ENCODE results near the gene HNRNPA3.

DNA sequence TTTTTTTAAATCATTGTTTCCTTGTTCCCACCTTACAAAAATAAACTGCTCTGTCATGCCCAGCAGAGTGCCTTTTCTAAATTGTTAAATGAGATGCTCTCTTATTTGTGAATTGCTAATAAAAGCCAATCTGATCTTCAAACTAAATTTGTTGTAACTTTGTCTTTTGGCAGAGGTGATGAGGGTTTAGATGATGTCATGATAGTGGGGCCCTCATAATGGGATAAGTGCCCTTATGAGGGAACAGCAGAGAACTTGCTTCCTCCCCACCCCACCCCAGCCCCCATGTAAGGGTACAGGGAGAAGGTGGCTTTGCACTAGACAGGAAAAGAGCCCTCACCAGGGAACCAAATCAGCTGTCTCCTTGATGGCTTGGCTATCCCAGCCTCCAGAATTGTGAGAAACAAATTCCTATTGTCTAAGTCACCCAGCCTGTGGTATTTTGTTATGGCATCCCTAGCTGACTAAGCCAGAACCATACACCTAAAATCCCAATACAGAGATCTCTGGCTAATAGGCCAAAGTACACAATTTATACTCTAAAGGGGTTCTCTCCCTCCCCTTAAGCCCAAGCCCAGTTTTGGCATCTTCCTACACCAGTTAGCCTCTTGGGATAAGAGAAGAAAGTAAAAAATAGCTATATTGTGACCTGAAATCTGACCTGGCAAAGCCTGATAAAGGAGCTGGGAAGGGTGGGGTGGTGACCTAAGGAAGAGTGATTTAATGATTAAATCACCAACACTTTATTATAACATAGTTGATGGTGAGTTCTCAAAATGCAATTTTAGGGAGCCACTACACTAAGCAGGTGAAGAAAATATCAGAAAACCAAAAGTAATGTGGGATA, 40.3 kb upstream of the HNRNPA3 start:
- TF ChIP-seq, protein P1, sequence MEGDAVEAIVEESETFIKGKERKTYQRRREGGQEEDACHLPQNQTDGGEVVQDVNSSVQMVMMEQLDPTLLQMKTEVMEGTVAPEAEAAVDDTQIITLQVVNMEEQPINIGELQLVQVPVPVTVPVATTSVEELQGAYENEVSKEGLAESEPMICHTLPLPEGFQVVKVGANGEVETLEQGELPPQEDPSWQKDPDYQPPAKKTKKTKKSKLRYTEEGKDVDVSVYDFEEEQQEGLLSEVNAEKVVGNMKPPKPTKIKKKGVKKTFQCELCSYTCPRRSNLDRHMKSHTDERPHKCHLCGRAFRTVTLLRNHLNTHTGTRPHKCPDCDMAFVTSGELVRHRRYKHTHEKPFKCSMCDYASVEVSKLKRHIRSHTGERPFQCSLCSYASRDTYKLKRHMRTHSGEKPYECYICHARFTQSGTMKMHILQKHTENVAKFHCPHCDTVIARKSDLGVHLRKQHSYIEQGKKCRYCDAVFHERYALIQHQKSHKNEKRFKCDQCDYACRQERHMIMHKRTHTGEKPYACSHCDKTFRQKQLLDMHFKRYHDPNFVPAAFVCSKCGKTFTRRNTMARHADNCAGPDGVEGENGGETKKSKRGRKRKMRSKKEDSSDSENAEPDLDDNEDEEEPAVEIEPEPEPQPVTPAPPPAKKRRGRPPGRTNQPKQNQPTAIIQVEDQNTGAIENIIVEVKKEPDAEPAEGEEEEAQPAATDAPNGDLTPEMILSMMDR (IDR thresholded peaks at IDR 0.05): no peak
- no peak for TF ChIP-seq EZH2 (IDR thresholded peaks at IDR 0.05; ENCODE audit: borderline replicate concordance, insufficient read depth, low read depth, low read length, poor library complexity, severe bottlenecking)

Measured in B cell (primary cell).